GM19240 (cell line): ENCODE results near the gene MAPKAPK5.
"Not testable (repeated sequence)": the region's sequence is repeated elsewhere in the genome, so short reads cannot be mapped to it uniquely, and the experiment has no call there.

Experiments
- DNase-seq: peaks from one replicate; pipeline ENCODE4 v3.0.0; 2011; ENCODE audit warnings: low spot score; ENCODE audit not compliant: insufficient read length

MAPKAPK5 gene

GRCh38 chr12:111886662-111887545, 44.9 kb downstream of the MAPKAPK5 start:
- DNase-seq = no peak

- no peak for DNase-seq
Observed at GRCh38 chr12:111887926-111888745, 46.1 kb downstream of the MAPKAPK5 start.

GRCh38 chr12:111893287-111893686, 51.3 kb downstream of the MAPKAPK5 start:
- no peak for DNase-seq

- no peak for DNase-seq
Observed at GRCh38 chr12:111894556-111894955, 52.5 kb downstream of the MAPKAPK5 start.

- no peak for DNase-seq
Observed at GRCh38 chr12:111901182-111901581, 59.2 kb downstream of the MAPKAPK5 start.

GRCh38 chr12:111904446-111904975, 62.5 kb downstream of the MAPKAPK5 start:
- DNase-seq = no peak

GRCh38 chr12:111905502-111905901, 63.5 kb downstream of the MAPKAPK5 start:
- DNase-seq = no peak

- no peak for DNase-seq
Observed at GRCh38 chr12:111907740-111908139, 65.7 kb downstream of the MAPKAPK5 start.

GRCh38 chr12:111925171-111925570, 83.1 kb downstream of the MAPKAPK5 start:
- DNase-seq = no peak

GRCh38 chr12:111926631-111927030, 84.6 kb downstream of the MAPKAPK5 start:
- DNase-seq = no peak

GRCh38 chr12:111927346-111927745, 85.3 kb downstream of the MAPKAPK5 start:
- DNase-seq = no peak

- no peak for DNase-seq
Observed at GRCh38 chr12:111932241-111932640, 90.2 kb downstream of the MAPKAPK5 start.

GRCh38 chr12:111936869-111937268, 94.8 kb downstream of the MAPKAPK5 start:
- DNase-seq = no peak

- DNase-seq = no peak
Observed at GRCh38 chr12:111937429-111937828, 95.4 kb downstream of the MAPKAPK5 start.

- no peak for DNase-seq
Observed at GRCh38 chr12:111942557-111942956, 100.5 kb downstream of the MAPKAPK5 start.

GRCh38 chr12:111943929-111944328, 101.9 kb downstream of the MAPKAPK5 start:
- DNase-seq = no peak

GRCh38 chr12:111950961-111951676, 109.1 kb downstream of the MAPKAPK5 start:
- DNase-seq = not testable (repeated sequence)
